HEK293T (cell line): ENCODE results near the gene MPHOSPH10.

Experiments used
- CTCF ChIA-PET: fragments of 350-600 bp; formaldehyde crosslinking; extraction: SDS; loops from one replicate; lab custom pipeline; 2021; ENCODE audit warnings: antibody characterized with exemption, inconsistent platforms; lab: Yijun Ruan, JAX
- POLR2A ChIA-PET: fragments of 350-600 bp; formaldehyde crosslinking; extraction: SDS; loops from one replicate; lab custom pipeline; 2020; ENCODE audit warnings: antibody characterized with exemption, inconsistent platforms; lab: Yijun Ruan, JAX
- DNase-seq: peaks from one replicate; pipeline ENCODE4 v3.0.0; 2012; ENCODE audit warnings: mixed read lengths; ENCODE audit errors: extremely low spot score
- ARNT ChIP-seq: fragments of 450-650 bp; IDR thresholded peaks from 2 replicates; pipeline ENCODE4 v1.6.1; 2017; ENCODE audit warnings: mild to moderate bottlenecking
- BHLHE40 ChIP-seq: fragments of 450-650 bp; IDR thresholded peaks from 2 replicates; pipeline ENCODE4 v1.6.1; 2016; ENCODE audit warnings: mild to moderate bottlenecking, moderate library complexity, borderline replicate concordance
- CTBP1 ChIP-seq: fragments of 450-650 bp; IDR thresholded peaks from 2 replicates; pipeline ENCODE4 v1.6.1; 2016; ENCODE audit warnings: borderline replicate concordance
- ELF4 ChIP-seq: fragments of 450-650 bp; IDR thresholded peaks from 2 replicates; pipeline ENCODE4 v1.6.1; 2017; ENCODE audit warnings: antibody characterized with exemption
- FOXA1 ChIP-seq: fragments of 450-650 bp; IDR thresholded peaks from 2 replicates; pipeline ENCODE4 v1.6.1; 2016; ENCODE audit warnings: mild to moderate bottlenecking
- FOXK2 ChIP-seq: fragments of 450-650 bp; IDR thresholded peaks from 2 replicates; pipeline ENCODE4 v1.6.1; 2016; ENCODE audit warnings: mild to moderate bottlenecking
- FOXM1 ChIP-seq: fragments of 450-650 bp; IDR thresholded peaks from 2 replicates; pipeline ENCODE4 v1.6.1; 2017; ENCODE audit warnings: mild to moderate bottlenecking, borderline replicate concordance
- HDGF ChIP-seq: fragments of 450-650 bp; IDR thresholded peaks from 2 replicates; pipeline ENCODE4 v1.6.1; 2017; ENCODE audit warnings: antibody characterized with exemption, borderline replicate concordance
- L3MBTL2 ChIP-seq: fragments of 450-650 bp; conservative IDR thresholded peaks from 2 replicates; pipeline ENCODE4 v1.6.1; 2016; ENCODE audit warnings: mild to moderate bottlenecking
- LEF1 ChIP-seq: fragments of 450-650 bp; IDR thresholded peaks from 2 replicates; pipeline ENCODE4 v1.6.1; 2017; ENCODE audit warnings: mild to moderate bottlenecking, borderline replicate concordance
- NFRKB ChIP-seq: fragments of 450-650 bp; IDR thresholded peaks from 2 replicates; pipeline ENCODE4 v1.6.1; 2016; ENCODE audit warnings: mild to moderate bottlenecking, moderate library complexity
- SP1 ChIP-seq: fragments of 450-650 bp; IDR thresholded peaks from 2 replicates; pipeline ENCODE4 v1.6.1; 2017
- SUZ12 ChIP-seq: fragments of 450-650 bp; IDR thresholded peaks from 2 replicates; pipeline ENCODE4 v1.6.1; 2016; ENCODE audit warnings: mild to moderate bottlenecking
- TARDBP ChIP-seq: fragments of 450-650 bp; IDR thresholded peaks from 2 replicates; pipeline ENCODE4 v1.6.1; 2016
- ZNF384 ChIP-seq: fragments of 450-650 bp; IDR thresholded peaks from 2 replicates; pipeline ENCODE4 v1.6.1; 2016
- TF ChIP-seq, protein P1 (sequence below): fragments of 450-650 bp; IDR thresholded peaks from 2 replicates; pipeline ENCODE4 v1.6.1; 2016

The MPHOSPH10 gene

GRCh38 chr2:71136174-71136573, 5.7 kb downstream of the MPHOSPH10 start:
- DNase-seq, result no peak
- TF ChIP-seq TARDBP (no peak), HDGF (no peak), SUZ12 (no peak), CTBP1 (no peak), ZNF384 (no peak), FOXM1 (no peak)
- CTCF ChIA-PET, result no interaction called here
- POLR2A ChIA-PET, result no interaction called here

DNA sequence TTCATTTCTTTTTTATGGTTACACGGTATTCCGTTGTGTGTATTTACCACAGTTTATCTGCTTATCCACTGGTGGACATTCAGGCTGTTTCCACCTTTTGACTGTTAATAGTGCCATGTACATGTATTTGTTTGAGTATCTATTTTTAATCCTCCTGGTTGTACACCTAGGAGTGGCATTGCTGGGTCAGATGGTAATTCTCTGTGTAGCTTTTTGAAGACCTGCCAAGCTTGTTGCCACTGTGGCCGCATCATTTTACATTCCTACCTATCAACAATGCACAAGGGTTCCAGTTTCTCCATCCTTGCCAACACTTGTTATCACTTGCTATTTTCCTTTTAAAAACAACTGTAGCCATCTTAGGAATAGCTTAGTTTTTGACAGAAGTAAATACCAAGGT, 13.3 kb downstream of the MPHOSPH10 start:
- DNase-seq, result no peak
- no peak for TF ChIP-seq LEF1
- no peak for TF ChIP-seq TARDBP
- TF ChIP-seq BHLHE40, result no peak
- no peak for TF ChIP-seq ELF4
- TF ChIP-seq CTBP1, result no peak
- no peak for TF ChIP-seq SP1
- TF ChIP-seq, protein P1, sequence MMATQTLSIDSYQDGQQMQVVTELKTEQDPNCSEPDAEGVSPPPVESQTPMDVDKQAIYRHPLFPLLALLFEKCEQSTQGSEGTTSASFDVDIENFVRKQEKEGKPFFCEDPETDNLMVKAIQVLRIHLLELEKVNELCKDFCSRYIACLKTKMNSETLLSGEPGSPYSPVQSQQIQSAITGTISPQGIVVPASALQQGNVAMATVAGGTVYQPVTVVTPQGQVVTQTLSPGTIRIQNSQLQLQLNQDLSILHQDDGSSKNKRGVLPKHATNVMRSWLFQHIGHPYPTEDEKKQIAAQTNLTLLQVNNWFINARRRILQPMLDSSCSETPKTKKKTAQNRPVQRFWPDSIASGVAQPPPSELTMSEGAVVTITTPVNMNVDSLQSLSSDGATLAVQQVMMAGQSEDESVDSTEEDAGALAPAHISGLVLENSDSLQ, result no peak
- no peak for TF ChIP-seq L3MBTL2
- TF ChIP-seq SUZ12, result no peak
- no peak for TF ChIP-seq NFRKB
- no peak for TF ChIP-seq FOXK2
- no peak for TF ChIP-seq HDGF
- TF ChIP-seq FOXM1, result no peak
- TF ChIP-seq FOXA1, result no peak
- ChIA-PET POLR2A (interaction anchor here (2.7 kb wide), 1 partner anchor 13 kb away, joined by 10 read pairs; the partner anchor contains the start of genes MCEE and MPHOSPH10), CTCF (no interaction called here)

- POLR2A ChIA-PET, result interaction anchor here (0.5 to 0.8 kb wide), 2 partner anchors 18 to 890 kb away, joined by 3 read pairs; no protein-coding TSS in a partner anchor
- CTCF ChIA-PET, result interaction anchor here (1.2 kb wide), 1 partner anchor 9 kb away, joined by 3 read pairs; no protein-coding TSS in a partner anchor
- TF ChIP-seq HDGF (no peak), BHLHE40 (no peak), ARNT (no peak)
- no peak for DNase-seq
These were observed 18.2 kb downstream of the MPHOSPH10 start for GRCh38 chr2:71148506-71149063.

GRCh38 chr2:71150082-71150816, 19.8 kb downstream of the MPHOSPH10 start:
- TF ChIP-seq LEF1 (no peak), SP1 (no peak), ARNT (no peak), BHLHE40 (no peak), FOXA1 (no peak), HDGF (no peak), NFRKB (no peak), ZNF384 (no peak), L3MBTL2 (no peak), CTBP1 (no peak), SUZ12 (no peak), FOXK2 (no peak), TARDBP (no peak), FOXM1 (no peak), ELF4 (no peak)
- TF ChIP-seq, protein P1, result no peak
- ChIA-PET POLR2A (no interaction called here), CTCF (no interaction called here)
- no peak for DNase-seq

DNA sequence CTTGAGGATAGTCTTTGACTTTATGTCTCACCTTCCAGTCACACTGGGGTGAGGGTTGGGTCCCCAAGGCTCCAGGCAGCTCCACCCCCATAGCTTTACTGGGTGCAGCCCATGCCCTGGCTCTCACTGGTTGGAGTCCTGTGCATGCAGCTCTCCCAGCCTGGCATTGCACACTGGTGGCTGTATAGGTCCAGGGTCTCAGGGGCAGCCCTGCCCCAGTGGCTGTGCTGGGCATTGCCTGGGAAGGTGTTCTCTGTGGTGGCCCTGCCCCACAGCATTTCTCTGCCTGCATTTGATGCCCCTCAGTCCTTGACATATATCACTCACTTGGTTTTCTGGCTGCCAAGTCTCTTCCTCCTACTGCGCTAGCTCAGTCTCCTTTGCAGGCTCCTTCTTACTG, 21.2 kb downstream of the MPHOSPH10 start:
- POLR2A ChIA-PET, result interaction anchor here (1.1 kb wide), 1 partner anchor 21 kb away, joined by 4 read pairs; the partner anchor contains the start of gene MPHOSPH10
- TF ChIP-seq ZNF384, result no peak
- no peak for TF ChIP-seq NFRKB
- no peak for TF ChIP-seq FOXA1
- no peak for TF ChIP-seq SP1
- TF ChIP-seq, protein P1, result no peak
- TF ChIP-seq SUZ12, result no peak
- no peak for TF ChIP-seq ARNT
- no peak for TF ChIP-seq FOXK2
- no peak for TF ChIP-seq CTBP1
- no peak for TF ChIP-seq FOXM1
- TF ChIP-seq BHLHE40, result no peak
- no peak for TF ChIP-seq L3MBTL2
- no peak for TF ChIP-seq TARDBP
- TF ChIP-seq HDGF, result no peak
- no peak for TF ChIP-seq ELF4
- no peak for TF ChIP-seq LEF1
- DNase-seq, result no peak
- CTCF ChIA-PET, result interaction anchor here (0.9 kb wide), 1 partner anchor 72 kb away, joined by 4 read pairs; no protein-coding TSS in a partner anchor
